ENCODE measurements around the gene GFI1B.
A peak's percentile ranks its signal among the peaks of the same experiment; 100 is the strongest.
"Not testable (repeated sequence)": the region's sequence is repeated elsewhere in the genome, so short reads cannot be mapped to it uniquely, and the experiment has no call there.

The GFI1B gene

GRCh38 chr9:132978451-132979131 is at the start of gene GFI1B:
GFI1B (plus strand) TSS chr9:132978694; CDS start chr9:132986679, 7,985 bp downstream.
- no peak for DNase-seq (ENCODE audit: low spot score)

- no peak for DNase-seq (ENCODE audit: low spot score)
Measured at GRCh38 chr9:132931178-132931735, 47.2 kb upstream of the GFI1B start.

- DNase-seq (ENCODE audit: low spot score) = no peak
Measured at GRCh38 chr9:132935026-132935425, 43.5 kb upstream of the GFI1B start.

GRCh38 chr9:132937463-132937901 is 41.0 kb upstream of the GFI1B start:
- no peak for DNase-seq (ENCODE audit: low spot score)

- DNase-seq (ENCODE audit: low spot score) = no peak
Measured at GRCh38 chr9:132939169-132939568, 39.3 kb upstream of the GFI1B start.

- DNase-seq (ENCODE audit: low spot score) = no peak
Measured at GRCh38 chr9:132942541-132943182, 35.8 kb upstream of the GFI1B start.

GRCh38 chr9:132943651-132944293 is 34.7 kb upstream of the GFI1B start:
- no peak for DNase-seq (ENCODE audit: low spot score)

- peak; percentile 91 for DNase-seq (ENCODE audit: low spot score)
Measured at GRCh38 chr9:132944294-132945185, 34.0 kb upstream of the GFI1B start, which contains the start of gene TSC1. TSC1 (minus strand) TSS chr9:132944616; CDS start chr9:132928872, 15,744 bp downstream.

- no peak for DNase-seq (ENCODE audit: low spot score)
Measured at GRCh38 chr9:132945186-132946130, 33.0 kb upstream of the GFI1B start.

- no peak for DNase-seq (ENCODE audit: low spot score)
Measured at GRCh38 chr9:132946211-132946610, 32.3 kb upstream of the GFI1B start.

- peak; percentile 22 for DNase-seq (ENCODE audit: low spot score)
Measured at GRCh38 chr9:132946631-132947295, 31.7 kb upstream of the GFI1B start.

- DNase-seq (ENCODE audit: low spot score) = no peak
Measured at GRCh38 chr9:132947756-132948155, 30.7 kb upstream of the GFI1B start.

- peak; percentile 91 for DNase-seq (ENCODE audit: low spot score)
Measured at GRCh38 chr9:132948482-132949050, 29.9 kb upstream of the GFI1B start.

- peak; percentile 13 for DNase-seq (ENCODE audit: low spot score)
Measured at GRCh38 chr9:132949709-132950108, 28.8 kb upstream of the GFI1B start.

GRCh38 chr9:132955123-132955522 is 23.4 kb upstream of the GFI1B start:
- DNase-seq (ENCODE audit: low spot score) = no peak

GRCh38 chr9:132955768-132956167 is 22.7 kb upstream of the GFI1B start:
- no peak for DNase-seq (ENCODE audit: low spot score)

- DNase-seq (ENCODE audit: low spot score) = no peak
Measured at GRCh38 chr9:132957805-132958204, 20.7 kb upstream of the GFI1B start.

GRCh38 chr9:132961002-132961401 is 17.5 kb upstream of the GFI1B start:
- no peak for DNase-seq (ENCODE audit: low spot score)

- no peak for DNase-seq (ENCODE audit: low spot score)
Measured at GRCh38 chr9:132965478-132965877, 13.0 kb upstream of the GFI1B start.

- not testable (repeated sequence) for DNase-seq (ENCODE audit: low spot score)
Measured at GRCh38 chr9:132967908-132968307, 10.6 kb upstream of the GFI1B start.
